H1 (cell line): ENCODE results near the gene SIK3. TPM values are rescaled to one million over a fixed set of nuclear protein-coding genes. Genes with fewer than 3 reads are reported as not detected.

Experiments
- CTCF ChIA-PET: fragments of 300-600 bp; sonication (Branson Sonifier 250); formaldehyde crosslinking; loops from one replicate; lab custom pipeline; 2021; ENCODE audit not compliant: partially characterized antibody; lab: Charles Lee
- POLR2A ChIA-PET: fragments of 300-600 bp; sonication (Branson Sonifier 250); formaldehyde crosslinking; loops from one replicate; lab custom pipeline; 2021; ENCODE audit warnings: inconsistent platforms; ENCODE audit not compliant: partially characterized antibody; lab: Charles Lee
- DNase-seq, 2 experiments: peaks; one replicate each; pipeline versions ENCODE4 v3.0.0 to v3.0.0-alpha.2; 2010 to 2022; ENCODE audit warnings: low spot score in 2 of 2, low read depth in 1 of 2, mixed read lengths in 1 of 2
- FAIRE-seq: peaks from 2 replicates; lab custom pipeline; 2011; peaks lifted over from hg19 to GRCh38; lab: Jason Lieb, UNC
- H2AFZ ChIP-seq: 2 replicates; pipeline ENCODE4 v1.8.1; 2012; ENCODE audit warnings: low read length, inconsistent platforms
- H2AK5ac ChIP-seq: 2 replicates; pipeline ENCODE4 v1.6.1; 2013; ENCODE audit warnings: low read depth, low read length
- H2BK120ac ChIP-seq: replicated peaks from 2 replicates; pipeline ENCODE3; 2013; ENCODE audit warnings: low read depth, low read length, inconsistent platforms
- H2BK12ac ChIP-seq: 2 replicates; pipeline ENCODE4 v1.6.1; 2013; ENCODE audit warnings: low read depth, low read length
- H2BK15ac ChIP-seq: 2 replicates; pipeline ENCODE4 v1.6.1; 2013; ENCODE audit warnings: low read length
- H2BK20ac ChIP-seq: 2 replicates; pipeline ENCODE4 v1.6.1; 2013; ENCODE audit warnings: low read length
- H2BK5ac ChIP-seq: 2 replicates; pipeline ENCODE4 v1.6.1; 2013; ENCODE audit warnings: low read depth, low read length
- H3K14ac ChIP-seq: 2 replicates; pipeline ENCODE4 v1.6.1; 2013; ENCODE audit warnings: inconsistent platforms; ENCODE audit not compliant: insufficient read length
- H3K18ac ChIP-seq: 2 replicates; pipeline ENCODE4 v1.6.1; 2013; ENCODE audit warnings: low read length; ENCODE audit errors: extremely low read depth
- H3K23ac ChIP-seq: 2 replicates; pipeline ENCODE4 v1.6.1; 2013; ENCODE audit warnings: inconsistent platforms; ENCODE audit not compliant: insufficient read length
- H3K23me2 ChIP-seq: 2 replicates; pipeline ENCODE4 v1.6.1; 2013; ENCODE audit warnings: low read depth, low read length
- H3K27ac ChIP-seq: 2 replicates; pipeline ENCODE4 v1.6.1; 2011; ENCODE audit warnings: low read depth, low read length, inconsistent platforms
- H3K27me3 ChIP-seq, 4 experiments: replicated peaks in 1 of 4; 1 replicate in 1 of 4; 2 replicates in 3 of 4; pipeline versions ENCODE4 v1.6.1 to v1.8.1; 2011 to 2013; ENCODE audit warnings: low read length in 3 of 4, mild to moderate bottlenecking in 3 of 4, inconsistent platforms in 2 of 4, mixed read lengths in 2 of 4, moderate library complexity in 1 of 4; ENCODE audit not compliant: control insufficient read depth in 3 of 4, insufficient read depth in 3 of 4; ENCODE audit errors: extremely low read depth in 1 of 4
- H3K36me3 ChIP-seq, 4 experiments: 2 replicates each; pipeline versions ENCODE4 v1.6.1 to v1.8.1; 2011 to 2013; ENCODE audit warnings: mild to moderate bottlenecking in 4 of 4, low read length in 3 of 4, moderate library complexity in 2 of 4, control low read depth in 1 of 4, inconsistent platforms in 1 of 4; ENCODE audit not compliant: insufficient read depth in 4 of 4, control insufficient read depth in 2 of 4
- H3K4ac ChIP-seq: replicated peaks from 2 replicates; pipeline ENCODE3; 2013; ENCODE audit warnings: low read length, low read depth, mixed read lengths, inconsistent platforms; ENCODE audit not compliant: insufficient read length
- H3K4me1 ChIP-seq, 4 experiments: replicated peaks in 1 of 4; 1 replicate in 1 of 4; 2 replicates in 3 of 4; pipeline versions ENCODE4 v1.6.1 to v1.8.1; 2011 to 2013; ENCODE audit warnings: low read length in 3 of 4, inconsistent platforms in 2 of 4, mixed read lengths in 1 of 4; ENCODE audit not compliant: insufficient read depth in 4 of 4, control insufficient read depth in 3 of 4
- H3K4me2 ChIP-seq, 2 experiments: 2 replicates each; pipeline versions ENCODE4 v1.6.1 to v1.8.1; 2011 to 2013; ENCODE audit warnings: low read depth in 2 of 2, low read length in 2 of 2, control low read depth in 1 of 2, inconsistent platforms in 1 of 2, mild to moderate bottlenecking in 1 of 2; ENCODE audit not compliant: insufficient read depth in 1 of 2
- H3K4me3 ChIP-seq, 4 experiments: fragments of 200-600, 300-600 bp in 1 of 4; sonication (generic), shearing (Covaris generic), sonication (Bioruptor Twin) in 1 of 4; 2 replicates each; pipeline versions ENCODE4 v1.5.1 to v1.8.1; 2011 to 2016; ENCODE audit warnings: low read length in 4 of 4, low read depth in 3 of 4, control low read depth in 2 of 4, inconsistent platforms in 2 of 4, mild to moderate bottlenecking in 2 of 4, mixed read lengths in 1 of 4, moderate library complexity in 1 of 4; ENCODE audit not compliant: insufficient read depth in 2 of 4; ENCODE audit errors: extremely low read depth in 1 of 4
- H3K56ac ChIP-seq: replicated peaks from 2 replicates; pipeline ENCODE3; 2013; ENCODE audit warnings: low read depth, mild to moderate bottlenecking, mixed read lengths, low read length, inconsistent platforms; ENCODE audit not compliant: insufficient read length
- H3K79me1 ChIP-seq: 2 replicates; pipeline ENCODE4 v1.6.1; 2013; ENCODE audit warnings: low read depth, low read length, control low read depth
- H3K79me2 ChIP-seq, 2 experiments: 2 replicates each; pipeline versions ENCODE4 v1.6.1 to v1.8.1; 2012 to 2013; ENCODE audit warnings: low read length in 2 of 2, mild to moderate bottlenecking in 2 of 2, inconsistent platforms in 1 of 2; ENCODE audit not compliant: insufficient read depth in 2 of 2, control insufficient read depth in 1 of 2
- H3K9ac ChIP-seq, 4 experiments: replicated peaks in 1 of 4; 1 replicate in 1 of 4; 2 replicates in 3 of 4; pipeline versions ENCODE4 v1.6.1 to v1.8.1; 2011 to 2013; ENCODE audit warnings: low read depth in 3 of 4, low read length in 3 of 4, control low read depth in 2 of 4, mild to moderate bottlenecking in 2 of 4, moderate library complexity in 2 of 4, inconsistent platforms in 1 of 4; ENCODE audit errors: extremely low read depth in 1 of 4
- H3K9me3 ChIP-seq, 2 experiments: 2 replicates each; pipeline versions ENCODE4 v1.6.1 to v1.8.1; 2012 to 2013; ENCODE audit warnings: mild to moderate bottlenecking in 2 of 2, moderate library complexity in 2 of 2, control low read depth in 1 of 2, inconsistent platforms in 1 of 2, low read depth in 1 of 2, low read length in 1 of 2, mixed read lengths in 1 of 2; ENCODE audit not compliant: insufficient read depth in 2 of 2
- H4K20me1 ChIP-seq, 2 experiments: replicated peaks in 1 of 2; 2 replicates each; pipeline versions ENCODE3 to v1.8.1; 2011 to 2013; ENCODE audit warnings: inconsistent platforms in 2 of 2, low read length in 2 of 2, mild to moderate bottlenecking in 1 of 2; ENCODE audit not compliant: insufficient read depth in 2 of 2, control insufficient read depth in 1 of 2
- H4K5ac ChIP-seq: 2 replicates; pipeline ENCODE4 v1.6.1; 2013; ENCODE audit warnings: low read length, low read depth, mixed read lengths, inconsistent platforms; ENCODE audit not compliant: insufficient read length
- H4K8ac ChIP-seq: 2 replicates; pipeline ENCODE4 v1.8.0; 2013; ENCODE audit warnings: mild to moderate bottlenecking, moderate library complexity, low read length, inconsistent platforms; ENCODE audit not compliant: insufficient read depth; ENCODE audit errors: extremely low read depth
- H4K91ac ChIP-seq: replicated peaks from 2 replicates; pipeline ENCODE3; 2013; ENCODE audit warnings: low read length, mixed read lengths, inconsistent platforms; ENCODE audit not compliant: insufficient read length
- CBX8 ChIP-seq: fragments of 300-800, 300-1000 bp; sonication (generic); IDR thresholded peaks from 2 replicates; pipeline ENCODE4 v1.7.1; 2016; ENCODE audit warnings: low read depth, low read length, borderline replicate concordance
- CTCF ChIP-seq, 3 experiments: IDR thresholded peaks; 1 replicate in 2 of 3; 2 replicates in 1 of 3; pipeline versions ENCODE4 v1.5.1 to v1.6.1; 2011; ENCODE audit warnings: low read length in 3 of 3, mild to moderate bottlenecking in 3 of 3, inconsistent platforms in 2 of 3, low read depth in 1 of 3, moderate library complexity in 1 of 3; ENCODE audit not compliant: insufficient read depth in 1 of 3; ENCODE audit errors: control extremely low read depth in 1 of 3
- EP300 ChIP-seq, 2 experiments: IDR thresholded peaks; 1 replicate in 1 of 2; 2 replicates in 1 of 2; pipeline ENCODE4 v1.6.1; 2011 to 2012; ENCODE audit warnings: low read depth in 2 of 2, low read length in 2 of 2, mild to moderate bottlenecking in 2 of 2, borderline replicate concordance in 1 of 2, inconsistent platforms in 1 of 2, moderate library complexity in 1 of 2
- EZH2 ChIP-seq: fragments of 200-600 bp; sonication (generic); IDR thresholded peaks from 2 replicates; pipeline ENCODE4 v1.7.1; 2012; ENCODE audit warnings: low read depth, mild to moderate bottlenecking, moderate library complexity, low read length, inconsistent platforms; ENCODE audit not compliant: severe bottlenecking
- FOSL1 ChIP-seq: IDR thresholded peaks from 2 replicates; pipeline ENCODE4 v1.6.1; 2011; ENCODE audit warnings: mild to moderate bottlenecking, low read depth, low read length, moderate library complexity; ENCODE audit not compliant: insufficient read depth
- HDAC2 ChIP-seq, 2 experiments: fragments of 300-600 bp in 1 of 2; sonication (generic) in 1 of 2; IDR thresholded peaks; 2 replicates each; pipeline ENCODE4 v1.6.1; 2011 to 2012; ENCODE audit warnings: low read depth in 2 of 2, low read length in 2 of 2, mild to moderate bottlenecking in 2 of 2, moderate library complexity in 2 of 2, borderline replicate concordance in 1 of 2, inconsistent platforms in 1 of 2
- RFX5 ChIP-seq: IDR thresholded peaks from 2 replicates; pipeline ENCODE4 v1.6.1; 2011; ENCODE audit warnings: low read depth, low read length, improper control_type of control experiment, borderline replicate concordance
- RNF2 ChIP-seq: fragments of 200-900, 300-1000 bp; sonication (generic); IDR thresholded peaks from 2 replicates; pipeline ENCODE4 v1.7.1; 2016; ENCODE audit warnings: borderline replicate concordance, low read depth, mild to moderate bottlenecking, antibody characterized with exemption, low read length; ENCODE audit not compliant: poor library complexity, severe bottlenecking; ENCODE audit errors: missing control alignments
- SAP30 ChIP-seq: fragments of 300-600 bp; sonication (generic); IDR thresholded peaks from 2 replicates; pipeline ENCODE4 v1.7.1; 2012; ENCODE audit warnings: low read length, moderate library complexity, mild to moderate bottlenecking, inconsistent platforms; ENCODE audit not compliant: insufficient read depth, insufficient replicate concordance
- SP4 ChIP-seq: IDR thresholded peaks from 2 replicates; pipeline ENCODE4 v1.6.1; 2012; ENCODE audit warnings: low read length, inconsistent platforms
- WGBS, 2 experiments: shearing (Covaris generic) in 1 of 2; methylation state at CpG; one replicate each; pipeline versions ENCODE4 v1.1.6 to v1.1.7; 2013 to 2015; ENCODE audit warnings: low lambda C conversion rate in 2 of 2, mixed read lengths in 2 of 2, inconsistent platforms in 1 of 2, low coverage in 1 of 2, missing lambda C conversion rate in 1 of 2; ENCODE audit not compliant: insufficient replicate concordance in 2 of 2, insufficient coverage in 1 of 2, insufficient read length in 1 of 2; ENCODE audit errors: extremely low coverage in 1 of 2, missing lambda C conversion rate in 1 of 2; 5-methylcytosine and 5-hydroxymethylcytosine counted together
- polyA plus RNA-seq, 7 experiments: library from polyadenylated mRNA; depleted of rRNA in 3 of 7; stranded (reverse) in 5 of 7; unstranded in 2 of 7; fragments of >200 nt in 5 of 7; fragments of 200-250 nt in 2 of 7; gene quantifications; 1 replicate in 5 of 7; 2 replicates in 1 of 7; 4 replicates in 1 of 7; pipeline versions ENCODE4 v1.2.1 to v1.2.3, GENCODE V29; 2011 to 2013; ENCODE audit warnings: missing spikeins in 2 of 7, mixed read lengths in 2 of 7
- total RNA-seq: library from RNA; stranded (reverse); fragmentation: NEBNext Ultra II Directional; extraction: Animal tissue kit (Norgen Biotek cat#: 25700); gene quantifications from 2 replicates; pipeline ENCODE4 v1.2.1, GENCODE V29; 2021

SIK3 gene
- total and polyA plus RNA-seq, 2 of the 8 experiments (the other 6 are each of a cell fraction or from before 2014, with no cell fraction given): 19.9 to 32.1 TPM

- Histone ChIP-seq H3K4ac (no peak overlapping the region), H4K20me1 (no peaks in the 10 kb centered on the region), H2AK5ac (no peak overlapping the region), H3K4me3 (no peak overlapping the region), H2BK15ac (no peak overlapping the region), H3K18ac (no peak overlapping the region), H4K5ac (no peak overlapping the region), H3K27ac (no peak overlapping the region), H3K27me3 (no peaks in the 10 kb centered on the region), H3K79me1 (no peaks in the 10 kb centered on the region), H3K23ac (no peak overlapping the region), H3K4me1 (no peaks in the 10 kb centered on the region), H3K9me3 (no peaks in the 10 kb centered on the region), H3K23me2 (no peaks in the 10 kb centered on the region), H2BK120ac (no peak overlapping the region), H4K8ac (no peak overlapping the region), H3K9ac (no peak overlapping the region), H2AFZ (no peak overlapping the region), H4K91ac (no peak overlapping the region), H2BK20ac (no peak overlapping the region), H2BK5ac (no peak overlapping the region), H3K36me3 (no peaks in the 10 kb centered on the region), H3K4me2 (no peak overlapping the region), H3K79me2 (no peaks in the 10 kb centered on the region), H3K56ac (no peak overlapping the region), H2BK12ac (no peak overlapping the region), H3K14ac (no peak overlapping the region)
- WGBS, 2 experiments: 79% methylated on average over 2 of the region's 3 CpGs; no CpG with 5 or more reads in 1 of the 2 experiments
- no peak for FAIRE-seq
- ChIA-PET POLR2A (interaction anchor here (0.6 kb wide), 1 partner anchor 15 kb away, joined by 5 read pairs; no protein-coding TSS in a partner anchor), CTCF (interaction anchor here (0.6 to 2.2 kb wide), 7 partner anchors 10 to 361 kb away, joined by 3 to 7 read pairs (median 4); partner anchors contain the start of genes APOA4 and APOA5)
- no peak for DNase-seq
- TF ChIP-seq CBX8 (no peak), RNF2 (no peak), EP300 (IDR thresholded peaks at IDR 0.05; ENCODE audit: borderline replicate concordance in 1 of 2, low read depth in 2 of 2, low read length in 2 of 2) (no peak), FOSL1 (no peak), HDAC2 (IDR thresholded peaks at IDR 0.05; ENCODE audit: borderline replicate concordance in 1 of 2, low read depth in 2 of 2, low read length in 2 of 2) (no peak), SAP30 (no peak), EZH2 (no peak), SP4 (no peak), CTCF (IDR thresholded peaks at IDR 0.05; ENCODE audit: control extremely low read depth in 1 of 3, insufficient read depth in 1 of 3, low read depth in 1 of 3, low read length in 3 of 3) (no peak), RFX5 (no peak)
Observed at GRCh38 chr11:116811194-116811593, 287.0 kb downstream of the SIK3 start.
